Body of pancreas (tissue), 4 donors: ENCODE measurements around the gene ST6GAL1.

Experiments
- CTCF ChIP-seq, 7 experiments: fragments of 450-650 bp in 4 of 7; fragments of 200-600 bp in 3 of 7; sonication (generic) in 3 of 7; IDR thresholded peaks; one replicate each; pipeline ENCODE4 v1.5.1; 2016 to 2019; ENCODE audit warnings: antibody characterized with exemption in 7 of 7
- POLR2A ChIP-seq, 3 donors: fragments of 450-650 bp; IDR thresholded peaks; one replicate each; pipeline ENCODE4 v1.6.1; 2016; ENCODE audit warnings: antibody characterized with exemption in 3 of 3, mild to moderate bottlenecking in 2 of 3

DNA sequence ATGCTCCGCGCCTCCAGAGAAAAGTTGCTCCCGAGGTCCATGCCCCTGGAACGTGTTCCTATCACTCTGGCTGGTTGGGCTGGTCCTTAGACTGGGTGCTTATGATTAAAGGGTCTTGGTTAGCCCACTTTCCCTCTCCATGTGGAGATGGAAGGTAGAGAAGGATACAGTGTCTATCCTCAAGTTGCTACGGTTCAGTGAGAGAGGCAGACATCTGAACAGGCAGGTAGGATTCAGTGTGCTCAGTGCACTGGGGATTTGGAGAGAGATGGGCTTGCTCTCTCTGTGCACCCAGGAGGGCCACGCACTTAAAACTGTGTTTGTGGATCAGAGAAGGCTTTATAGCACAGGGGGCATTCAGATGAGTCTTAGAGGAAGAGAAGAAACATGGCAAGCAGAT lies 146.0 kb downstream of the ST6GAL1 start:
- TF ChIP-seq CTCF (IDR thresholded peaks at IDR 0.05) (no peak), POLR2A (IDR thresholded peaks at IDR 0.05) (no peak)
